Measurements from ENCODE around the gene FDCSP.

GRCh38 chr4:70277121-70277520 is 51.2 kb downstream of the FDCSP start:
- TF ChIP-seq POLR2AphosphoS5 (IDR thresholded peaks at IDR 0.05; ENCODE audit: low read depth, low read length): no peak
- TF ChIP-seq TAF1 (IDR thresholded peaks at IDR 0.05; ENCODE audit: low read depth, low read length): no peak
- no peak for TF ChIP-seq POLR2A (IDR thresholded peaks at IDR 0.05; ENCODE audit: low read depth, low read length)
- no peak for TF ChIP-seq SPI1 (IDR thresholded peaks at IDR 0.05; ENCODE audit: low read depth, low read length)
- TF ChIP-seq PAX5 (IDR thresholded peaks at IDR 0.05; ENCODE audit: insufficient read depth, low read length, severe bottlenecking): no peak
- no peak for TF ChIP-seq POU2F2 (IDR thresholded peaks at IDR 0.05; ENCODE audit: low read depth, low read length)

All from GM12891 (cell line).